ENCODE measurements around the gene TTC23L.
"Not testable (repeated sequence)": the region's sequence is repeated elsewhere in the genome, so short reads cannot be mapped to it uniquely, and the experiment has no call there.

The TTC23L gene, protein sequence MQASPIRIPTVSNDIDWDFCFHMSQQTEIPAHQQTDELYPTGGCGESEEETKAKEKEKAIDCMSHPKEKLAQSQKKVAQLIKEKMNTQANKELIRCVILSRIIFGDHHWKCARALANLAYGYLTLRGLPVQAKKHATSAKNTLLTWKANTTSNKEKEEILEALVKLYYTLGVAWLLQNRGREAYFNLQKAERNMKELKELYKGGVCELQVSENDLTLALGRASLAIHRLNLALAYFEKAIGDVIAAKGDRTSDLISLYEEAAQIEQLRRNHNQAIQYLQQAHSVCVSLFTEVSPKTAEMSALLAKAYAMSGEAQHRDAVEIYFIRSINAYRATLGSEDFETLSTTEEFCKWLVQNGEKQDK

DNA sequence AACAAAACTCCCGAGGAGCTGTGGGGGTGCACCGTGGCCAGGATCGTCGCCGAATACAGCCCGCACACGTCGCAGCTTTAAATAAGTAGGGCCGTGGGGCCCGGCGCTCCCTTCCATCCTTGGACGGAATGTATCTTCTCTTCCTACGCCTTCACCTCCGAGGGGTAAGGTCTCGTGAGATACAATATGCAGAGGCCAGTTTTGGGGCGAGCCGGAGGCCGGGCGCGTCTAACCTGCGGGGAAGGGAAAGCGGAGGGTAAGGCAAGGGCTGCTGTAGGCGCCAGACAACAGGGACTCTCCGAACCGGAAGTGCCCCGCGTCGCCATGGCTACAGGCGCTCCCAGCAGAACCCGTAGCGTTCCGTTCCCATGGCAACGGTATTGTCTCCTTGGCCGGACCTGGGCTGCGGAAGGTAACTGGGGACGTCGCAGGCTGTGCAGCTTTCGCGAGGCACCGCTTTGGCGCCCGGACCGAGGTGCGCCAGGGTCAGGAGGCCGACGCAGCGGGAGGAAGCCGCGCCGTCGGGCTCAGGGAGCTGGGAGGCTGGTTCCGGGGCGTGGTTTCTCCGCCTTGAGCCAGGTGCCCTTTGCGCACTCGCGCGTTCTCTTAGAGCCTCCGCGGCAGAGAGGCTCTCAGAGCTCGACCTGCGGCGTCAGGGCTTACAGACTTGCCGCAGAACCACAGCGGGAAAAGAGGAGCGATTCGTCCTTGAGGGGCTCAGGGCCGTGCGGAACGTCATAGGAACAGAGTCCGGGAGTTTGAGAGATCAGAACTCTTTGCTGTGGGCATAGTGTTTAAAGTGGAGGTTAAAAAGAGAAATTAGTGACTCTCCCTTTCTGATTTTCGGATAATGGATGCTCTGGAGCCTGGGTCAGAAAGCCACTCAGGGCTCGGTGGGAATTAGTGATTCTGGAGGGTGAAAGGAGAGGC is at the start of gene TTC23L:
Gene TTC23L, plus strand, starts transcription at position 380 of the 930 bp plus-strand sequence. CDS start 1,508 bp downstream, outside the sequence.
- peak; percentile 66 to 83 for DNase-seq (ENCODE audit: low read depth in 2 of 2, low spot score in 1 of 2)

DNA sequence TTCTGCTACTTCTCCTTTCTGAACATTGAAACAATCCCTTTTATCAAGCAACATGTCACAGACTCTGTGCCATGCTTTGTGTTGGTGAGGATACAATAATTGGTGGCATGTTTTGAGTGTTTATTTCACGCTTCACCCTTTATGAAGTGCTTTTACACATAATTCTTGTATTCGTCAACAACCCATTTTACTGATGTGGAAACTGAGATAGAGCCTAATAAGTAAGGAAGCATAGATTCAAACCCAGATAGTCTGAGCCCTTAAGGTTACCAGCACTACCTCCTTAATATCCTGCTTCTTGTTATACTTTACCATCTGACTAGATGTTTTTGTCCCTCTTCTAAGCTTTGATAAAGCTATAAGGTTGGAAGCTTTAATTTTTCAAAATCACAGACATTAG is 49.3 kb upstream of the TTC23L start:
- no peak for DNase-seq (ENCODE audit: low read depth in 2 of 2, low spot score in 1 of 2)

DNA sequence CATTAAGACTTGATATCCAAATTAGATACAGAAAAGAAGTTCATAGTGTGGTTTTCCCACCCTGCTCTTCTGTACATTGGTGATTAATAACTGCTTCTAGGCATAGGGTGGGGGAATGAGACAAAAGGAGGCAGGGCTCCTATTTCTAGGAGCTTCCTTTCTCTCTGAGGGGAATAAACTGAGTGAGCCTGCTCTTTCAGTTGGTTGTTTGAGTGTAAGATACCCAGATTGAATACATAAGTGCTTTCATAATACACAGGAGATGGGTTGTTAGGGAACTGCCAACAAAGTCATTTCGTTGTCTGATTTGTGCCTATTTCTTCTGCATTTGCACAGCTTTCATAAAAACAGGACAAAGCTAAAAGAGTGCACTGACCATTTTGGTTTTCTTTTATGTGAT is 48.9 kb upstream of the TTC23L start:
- DNase-seq (ENCODE audit: low read depth in 2 of 2, low spot score in 1 of 2): no peak

DNA sequence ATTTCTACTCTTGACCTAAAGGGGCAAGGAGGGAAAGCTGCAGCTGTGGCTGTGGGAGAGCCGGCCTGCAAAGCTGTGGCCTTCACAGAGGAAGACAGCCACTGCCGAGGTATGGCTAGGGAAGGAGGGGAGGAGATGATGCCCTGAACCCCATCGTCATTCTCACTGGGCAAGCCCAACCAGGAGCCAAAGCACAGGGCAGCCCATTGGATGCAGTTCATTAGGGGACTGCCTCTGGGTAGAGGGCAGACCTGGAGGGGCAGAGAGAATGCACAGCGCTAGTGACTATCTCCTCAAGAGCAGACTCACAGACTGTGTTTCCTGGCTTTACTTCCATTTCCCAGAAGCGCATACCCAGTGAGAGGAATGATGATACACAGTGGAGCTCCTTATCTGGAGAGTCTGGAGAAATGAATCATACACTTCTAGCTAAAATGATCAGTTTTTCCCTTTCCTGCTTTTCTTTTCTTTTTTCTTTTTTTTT is 47.2 kb upstream of the TTC23L start:
- DNase-seq (ENCODE audit: low read depth in 2 of 2, low spot score in 1 of 2): no peak

GRCh38 chr5:34802834-34803563 is 36.0 kb upstream of the TTC23L start:
- DNase-seq (ENCODE audit: low read depth in 2 of 2, low spot score in 1 of 2): no peak

DNA sequence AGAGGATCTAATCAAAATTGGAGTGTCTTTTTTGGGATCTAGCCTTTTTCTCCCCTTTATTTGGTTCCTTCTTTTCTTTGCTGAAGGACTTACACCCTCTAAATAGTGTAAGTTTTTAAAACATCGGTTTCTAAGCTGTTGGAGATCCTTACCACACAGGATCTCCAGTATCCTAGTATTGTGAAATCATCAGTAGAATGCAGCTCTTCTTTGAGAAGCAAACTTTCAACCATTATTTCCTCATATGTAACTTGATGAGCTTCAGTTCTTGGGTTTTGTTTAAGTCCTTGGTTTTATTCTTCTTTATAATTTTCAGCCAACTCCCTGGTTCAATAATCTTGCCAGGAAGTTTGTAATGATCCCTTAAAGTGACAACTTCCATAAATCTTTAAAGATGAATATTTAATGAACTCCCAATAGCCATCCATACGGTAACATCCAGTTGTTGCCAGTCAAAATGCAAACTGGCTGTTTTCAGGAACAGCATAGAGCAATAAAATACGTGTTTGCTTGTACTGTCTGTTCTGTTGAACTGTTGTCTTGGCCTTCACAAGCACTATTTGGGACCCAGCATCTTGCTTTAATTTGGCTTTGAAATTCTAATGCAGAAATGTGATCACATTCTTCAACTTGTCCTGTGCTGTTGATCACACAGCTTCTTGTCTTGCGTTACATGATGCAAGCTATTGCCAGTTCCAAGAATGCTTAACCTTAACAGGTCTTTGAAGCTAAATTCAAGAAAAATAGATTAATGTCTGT is 34.8 kb upstream of the TTC23L start:
- no peak for DNase-seq (ENCODE audit: low read depth in 2 of 2, low spot score in 1 of 2)

DNA sequence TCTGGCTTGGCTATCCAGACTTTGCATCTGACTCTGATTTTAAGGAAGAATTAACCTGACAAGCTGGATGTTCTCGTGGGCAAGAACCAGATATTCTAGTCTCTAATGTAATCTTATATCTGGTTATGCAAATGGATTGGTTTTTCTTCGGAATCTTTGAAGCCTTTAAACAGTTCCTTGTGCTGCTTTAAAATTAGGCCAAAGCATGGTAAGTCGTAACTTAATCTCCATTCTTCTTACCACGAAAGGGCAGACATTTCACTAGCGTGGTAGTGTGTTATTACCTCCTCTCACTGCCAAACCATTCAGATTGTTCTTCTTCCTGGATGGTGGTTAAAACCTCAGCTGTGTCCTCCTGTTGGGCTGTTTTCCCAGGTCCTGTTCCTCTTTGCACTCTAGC is 34.1 kb upstream of the TTC23L start:
- DNase-seq (ENCODE audit: low read depth in 2 of 2, low spot score in 1 of 2): no peak

GRCh38 chr5:34806532-34806931 is 32.4 kb upstream of the TTC23L start:
- DNase-seq (ENCODE audit: low read depth in 2 of 2, low spot score in 1 of 2): no peak

GRCh38 chr5:34811706-34812105 is 27.3 kb upstream of the TTC23L start:
- no peak for DNase-seq (ENCODE audit: low read depth in 2 of 2, low spot score in 1 of 2)

DNA sequence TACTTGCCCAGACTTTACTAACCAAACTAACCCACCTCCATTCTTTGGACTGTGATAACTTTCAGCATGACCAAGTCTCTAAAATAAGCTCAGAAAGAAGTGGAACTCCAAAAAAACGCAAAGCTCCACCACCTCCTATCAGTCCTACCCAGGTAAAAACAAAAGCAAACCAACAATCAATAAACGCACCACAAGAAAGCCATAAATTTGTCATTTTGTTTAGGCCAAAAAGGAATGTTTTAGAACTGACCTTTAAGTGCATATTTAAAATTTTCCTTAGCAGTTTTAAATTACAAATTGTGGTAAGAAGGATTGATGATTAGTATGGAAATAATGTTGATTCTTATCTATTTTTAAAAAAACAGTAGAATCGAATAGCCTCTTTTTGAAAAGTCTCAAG is 25.5 kb upstream of the TTC23L start:
- DNase-seq (ENCODE audit: low read depth in 2 of 2, low spot score in 1 of 2): no peak

GRCh38 chr5:34817558-34818351 is 21.2 kb upstream of the TTC23L start:
- DNase-seq (ENCODE audit: low read depth in 2 of 2, low spot score in 1 of 2): no peak

DNA sequence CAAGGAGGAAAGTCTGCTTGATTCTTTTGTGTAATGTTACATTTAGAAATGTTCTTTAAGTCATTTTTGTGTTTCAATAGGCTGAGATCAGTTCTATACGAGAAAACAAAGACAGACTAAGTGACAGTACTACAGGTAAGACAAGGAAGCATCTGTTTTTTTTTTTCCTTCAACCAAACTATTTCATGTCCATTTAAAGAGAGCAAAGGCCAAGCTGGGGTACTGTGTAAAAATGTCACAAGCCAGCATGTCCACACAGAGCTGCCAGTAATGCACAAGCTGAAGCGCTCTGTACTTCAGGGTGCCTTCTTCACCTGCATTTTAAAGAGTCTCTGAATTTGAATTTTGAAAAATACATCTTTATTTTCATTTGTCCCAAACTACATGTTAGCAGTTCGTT is 20.2 kb upstream of the TTC23L start:
- DNase-seq (ENCODE audit: low read depth in 2 of 2, low spot score in 1 of 2): no peak

DNA sequence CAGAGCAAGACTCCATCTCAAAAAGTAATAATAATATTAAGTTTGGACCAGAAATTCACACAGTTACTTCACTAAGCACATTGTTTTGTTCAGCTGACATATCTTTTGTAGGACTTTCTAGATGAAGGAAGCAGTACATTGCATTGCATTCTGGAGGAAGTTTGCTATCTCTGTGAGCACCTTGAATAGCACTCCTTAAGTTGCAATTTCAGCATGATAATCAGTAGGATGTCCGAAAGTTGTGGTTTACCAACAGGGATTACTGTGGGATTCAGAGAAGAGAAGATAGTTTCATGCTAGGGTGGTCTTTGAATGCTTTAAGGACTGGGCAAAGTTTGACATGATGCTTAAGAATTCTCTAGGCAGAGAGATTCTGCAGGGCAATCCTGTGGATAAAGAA is 18.4 kb upstream of the TTC23L start:
- no peak for DNase-seq (ENCODE audit: low read depth in 2 of 2, low spot score in 1 of 2)

- no peak for DNase-seq (ENCODE audit: low read depth in 2 of 2, low spot score in 1 of 2)
Observed at GRCh38 chr5:34822956-34823715, 15.8 kb upstream of the TTC23L start.

DNA sequence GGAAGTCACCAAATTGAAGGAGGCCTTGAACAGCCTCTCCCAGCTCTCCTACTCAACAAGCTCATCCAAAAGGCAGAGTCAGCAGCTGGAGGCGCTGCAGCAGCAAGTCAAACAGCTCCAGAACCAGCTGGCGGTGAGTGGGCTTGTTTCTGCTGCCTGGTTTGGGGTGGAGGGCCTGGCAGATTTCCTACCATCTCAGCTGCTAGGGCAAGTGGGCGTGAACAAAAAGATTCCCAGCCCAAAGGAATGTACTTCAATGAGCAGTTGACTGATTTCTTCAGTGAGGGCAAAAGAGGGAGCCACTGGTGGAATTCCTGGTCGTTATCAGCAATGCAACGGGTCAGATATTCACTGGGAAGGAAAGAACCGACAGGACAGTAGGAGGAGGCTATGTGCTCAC is 12.6 kb upstream of the TTC23L start:
- no peak for DNase-seq (ENCODE audit: low read depth in 2 of 2, low spot score in 1 of 2)

DNA sequence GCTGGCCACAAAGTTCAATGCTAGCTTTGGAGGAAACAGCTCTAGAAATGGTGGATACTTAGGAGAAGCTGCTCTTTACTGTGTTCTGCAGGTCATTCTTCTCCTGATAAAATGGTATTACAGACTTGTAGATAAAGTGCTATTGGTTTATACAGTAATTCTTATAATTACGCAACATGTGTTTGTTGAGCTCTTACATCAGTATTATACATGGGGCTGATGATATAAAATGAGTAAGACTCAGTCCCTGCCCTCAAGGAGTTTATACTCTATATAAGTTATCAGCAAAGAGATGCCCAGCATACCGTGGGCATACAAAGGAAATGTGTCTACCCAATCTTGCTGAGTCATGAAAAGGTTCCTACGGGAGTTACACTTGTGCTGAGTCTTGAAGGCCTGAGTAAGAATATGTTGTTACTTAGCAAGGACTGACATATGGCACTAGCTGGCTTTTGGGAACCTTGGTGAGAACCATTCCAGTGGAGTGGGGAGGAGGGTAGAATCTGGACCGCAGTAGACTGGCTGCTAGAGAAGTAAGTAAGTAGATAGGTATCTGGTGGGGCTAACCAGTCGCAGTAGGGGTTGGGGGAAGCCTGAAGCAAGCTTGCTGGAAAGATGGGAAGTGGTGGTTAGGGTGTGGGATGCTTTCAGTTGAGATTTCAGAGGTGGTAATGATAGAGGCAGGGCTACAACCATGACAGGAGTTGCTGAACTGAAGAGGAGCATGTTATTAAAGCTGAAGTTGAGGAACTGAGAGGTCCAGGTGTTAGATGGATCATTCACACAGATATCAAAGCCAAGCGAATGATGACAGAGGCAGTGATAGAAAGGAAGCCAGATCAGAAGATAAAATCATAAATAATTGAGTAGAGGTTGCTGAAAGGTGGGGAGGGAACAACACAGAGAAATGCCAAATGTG is 11.1 kb upstream of the TTC23L start:
- DNase-seq (ENCODE audit: low read depth in 2 of 2, low spot score in 1 of 2): no peak

- not testable (repeated sequence) for DNase-seq (ENCODE audit: low read depth in 2 of 2, low spot score in 1 of 2)
Observed at GRCh38 chr5:34830827-34831226, 8.1 kb upstream of the TTC23L start.

GRCh38 chr5:34831303-34831702 is 7.7 kb upstream of the TTC23L start:
- DNase-seq (ENCODE audit: low read depth in 2 of 2, low spot score in 1 of 2): no peak
